Endothelial cell of umbilical vein (primary cell): Measurements from ENCODE around the gene NUDCD3. TPM values are rescaled to one million over a fixed set of nuclear protein-coding genes. Genes with fewer than 3 reads are reported as not detected.

Source experiments
- BruUV-seq: library from RNA; stranded (reverse); fragments of 400-500 nt; replicated peaks from 2 replicates; lab custom pipeline; 2021; lab: Mats Ljungman, UMichigan
- CTCF ChIA-PET: fragments of 300-600, 350-600 bp; sonication (Branson Sonifier 250); formaldehyde crosslinking; loops from one replicate; lab custom pipeline; 2021; ENCODE audit warnings: antibody characterized with exemption, inconsistent platforms; lab: Charles Lee
- POLR2A ChIA-PET: fragments of 300-600, 350-600 bp; sonication (Branson Sonifier 250); formaldehyde crosslinking; loops from one replicate; lab custom pipeline; 2021; ENCODE audit warnings: antibody characterized with exemption, inconsistent platforms; lab: Charles Lee
- DNase-seq: peaks from one replicate; pipeline ENCODE4 v3.0.0-alpha.2; 2011; ENCODE audit warnings: low read depth, low spot score
- FAIRE-seq: peaks from 2 replicates; lab custom pipeline; 2011; peaks lifted over from hg19 to GRCh38; lab: Jason Lieb, UNC
- H2AFZ ChIP-seq: 2 replicates; pipeline ENCODE4 v1.6.0; 2012; ENCODE audit warnings: low read depth, low read length, control low read depth, inconsistent platforms
- H3K27ac ChIP-seq: 2 replicates; pipeline ENCODE4 v1.5.1; 2011; ENCODE audit warnings: low read depth, mild to moderate bottlenecking, control low read depth, low read length, moderate library complexity; ENCODE audit not compliant: insufficient read depth
- H3K27me3 ChIP-seq, 2 experiments: 2 replicates each; pipeline versions ENCODE4 v1.6.0 to v1.6.1; 2011; ENCODE audit warnings: low read length in 2 of 2, mixed read lengths in 1 of 2; ENCODE audit not compliant: control insufficient read depth in 2 of 2, insufficient read depth in 2 of 2
- H3K36me3 ChIP-seq, 2 experiments: 2 replicates in 1 of 2; 3 replicates in 1 of 2; pipeline ENCODE4 v1.5.1; 2011; ENCODE audit warnings: low read length in 2 of 2, mild to moderate bottlenecking in 1 of 2, moderate library complexity in 1 of 2; ENCODE audit not compliant: control insufficient read depth in 2 of 2, insufficient read depth in 2 of 2; ENCODE audit errors: extremely low read depth in 1 of 2
- H3K4me1 ChIP-seq: 3 replicates; pipeline ENCODE4 v1.5.1; 2011; ENCODE audit warnings: mild to moderate bottlenecking, low read length; ENCODE audit not compliant: control insufficient read depth, insufficient read depth; ENCODE audit errors: extremely low read depth
- H3K4me2 ChIP-seq: 2 replicates; pipeline ENCODE4 v1.6.1; 2011; ENCODE audit warnings: low read length, control low read depth, mixed read lengths; ENCODE audit not compliant: insufficient read depth
- H3K4me3 ChIP-seq, 3 experiments: fragments of 200-600 bp in 1 of 3; sonication (generic), shearing (Covaris generic) in 1 of 3; replicated peaks in 1 of 3; 2 replicates each; pipeline ENCODE4 v1.5.1; 2011 to 2016; ENCODE audit warnings: control low read depth in 3 of 3, low read length in 3 of 3, mild to moderate bottlenecking in 2 of 3, inconsistent platforms in 1 of 3, low read depth in 1 of 3, moderate library complexity in 1 of 3; ENCODE audit not compliant: insufficient read depth in 1 of 3
- H3K79me2 ChIP-seq: 2 replicates; pipeline ENCODE4 v1.6.0; 2012; ENCODE audit warnings: low read length, inconsistent platforms; ENCODE audit not compliant: control insufficient read depth, insufficient read depth
- H3K9ac ChIP-seq: replicated peaks from 2 replicates; pipeline ENCODE3; 2011; ENCODE audit warnings: low read length, control low read depth; ENCODE audit not compliant: insufficient read depth; ENCODE audit errors: extremely low read depth
- H3K9me1 ChIP-seq: replicated peaks from 3 replicates; pipeline ENCODE4 v1.6.0; 2011; ENCODE audit warnings: mild to moderate bottlenecking, low read length; ENCODE audit not compliant: control insufficient read depth, insufficient read depth; ENCODE audit errors: extremely low read depth
- H3K9me3 ChIP-seq: replicated peaks from 2 replicates; pipeline ENCODE4 v1.5.1; 2012; ENCODE audit warnings: low read length, inconsistent platforms; ENCODE audit not compliant: control insufficient read depth, insufficient read depth
- H4K20me1 ChIP-seq: replicated peaks from 2 replicates; pipeline ENCODE3; 2011; ENCODE audit warnings: mild to moderate bottlenecking, low read length; ENCODE audit not compliant: control insufficient read depth, insufficient read depth; ENCODE audit errors: extremely low read depth
- EZH2 ChIP-seq: IDR thresholded peaks from 2 replicates; pipeline ENCODE4 v1.6.1; 2012; ENCODE audit warnings: borderline replicate concordance, low read depth, mild to moderate bottlenecking, moderate library complexity, low read length, inconsistent platforms; ENCODE audit not compliant: severe bottlenecking
- FOS ChIP-seq: IDR thresholded peaks from 2 replicates; pipeline ENCODE4 v1.6.1; 2011; ENCODE audit warnings: mild to moderate bottlenecking, low read length, moderate library complexity, borderline replicate concordance; ENCODE audit not compliant: insufficient read depth
- GATA2 ChIP-seq: IDR thresholded peaks from 2 replicates; pipeline ENCODE4 v1.7.0; 2011; ENCODE audit warnings: low read depth, mild to moderate bottlenecking, moderate library complexity, mixed read lengths, low read length; ENCODE audit not compliant: insufficient read length, insufficient read depth
- JUN ChIP-seq: IDR thresholded peaks from 2 replicates; pipeline ENCODE4 v1.6.1; 2011; ENCODE audit warnings: borderline replicate concordance, low read depth; ENCODE audit not compliant: insufficient read length, insufficient read depth
- MYC ChIP-seq: IDR thresholded peaks from one replicate; pipeline ENCODE4 v1.6.1; 2011; ENCODE audit warnings: mild to moderate bottlenecking, low read depth, low read length
- POLR2A ChIP-seq: IDR thresholded peaks from 2 replicates; pipeline ENCODE4 v1.6.1; 2012; ENCODE audit warnings: low read depth, mild to moderate bottlenecking, control low read depth, low read length
- POLR2AphosphoS5 ChIP-seq: IDR thresholded peaks from 2 replicates; pipeline ENCODE4 v1.6.1; 2012; ENCODE audit warnings: low read depth, mild to moderate bottlenecking, control low read depth, low read length, moderate library complexity; ENCODE audit not compliant: insufficient read depth
- dilution Hi-C: fragments of 300-500 bp; cut with MboI; formaldehyde crosslinking; loops from one replicate; pipeline ENCODE4 v1.15.0; 2019; ENCODE audit warnings: low sequenced_read_pairs; ENCODE audit not compliant: extremely low pct_ligation_motif_present
- intact Hi-C: fragments of 100-400 bp; cut with micrococcal nuclease; formaldehyde crosslinking; loops from one replicate; pipeline ENCODE4 v1.10.0; 2022
- polyA plus RNA-seq, 4 experiments: library from polyadenylated mRNA; depleted of rRNA in 3 of 4; stranded (reverse) in 3 of 4; unstranded in 1 of 4; fragments of >200 nt; gene quantifications; 2 replicates each; pipeline versions ENCODE4 v1.2.1 to v1.2.3, GENCODE V29; 2011 to 2012; ENCODE audit warnings: missing spikeins in 1 of 4
- total RNA-seq: library from RNA; stranded (reverse); gene quantifications from 2 replicates; pipeline ENCODE4 v1.2.3, GENCODE V29; 2021
- TF ChIP-seq, protein P1 (sequence below): IDR thresholded peaks from 2 replicates; pipeline ENCODE4 v1.6.1; 2011; ENCODE audit not compliant: insufficient read depth, insufficient read length
- TF ChIP-seq, protein P2 (sequence below), 2 donors: IDR thresholded peaks; 1 replicate in 1 of 2; 2 replicates in 1 of 2; pipeline ENCODE4 v1.5.1; 2011; ENCODE audit warnings: low read length in 2 of 2, mild to moderate bottlenecking in 2 of 2, moderate library complexity in 2 of 2, control low read depth in 1 of 2, inconsistent platforms in 1 of 2, low read depth in 1 of 2; ENCODE audit not compliant: insufficient read depth in 1 of 2; ENCODE audit errors: extremely low read depth in 1 of 2

Gene NUDCD3
- total and polyA plus RNA-seq, 2 donors (not counting 3 experiments of a cell fraction or from before 2014, with no cell fraction given): 50.6 to 137 TPM

DNA sequence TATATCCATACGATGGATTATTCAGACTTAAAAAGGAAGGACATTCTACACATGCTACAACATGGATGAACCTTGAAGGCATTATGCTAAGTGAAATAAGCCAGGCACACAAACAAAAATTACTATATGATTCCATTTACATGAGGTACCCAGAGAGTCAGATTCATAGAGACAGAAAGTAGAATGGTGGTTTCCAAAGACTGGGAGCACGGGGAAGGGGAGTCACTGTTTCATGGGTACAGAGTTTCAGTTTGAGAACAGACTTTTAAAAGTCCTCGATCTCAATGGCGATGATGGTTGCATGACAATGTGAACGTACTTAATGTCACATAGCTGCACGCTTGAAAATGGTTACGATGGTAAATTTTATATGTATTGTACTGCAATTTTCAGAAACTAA lies 39.3 kb downstream of the NUDCD3 start:
- H3K27ac ChIP-seq: no peak overlapping the region
- peaks cover 0 to 5% of the 10 kb centered on the region in 2 experiments for H3K36me3 ChIP-seq
- H3K27me3 ChIP-seq: no peaks in the 10 kb centered on the region
- intact Hi-C loops: no loop called here
- BruUV-seq: no TSS peak
- no peaks in the 10 kb centered on the region for H3K9me1 ChIP-seq
- no peak for TF ChIP-seq POLR2A
- DNase-seq (no peak), FAIRE-seq (no peak)
- H3K9ac ChIP-seq: no peak overlapping the region
- H3K9me3 ChIP-seq: no peaks in the 10 kb centered on the region
- dilution Hi-C loops: no loop called here
- ChIA-PET POLR2A (no interaction called here), CTCF (no interaction called here)
- no peak overlapping the region for H3K4me3 ChIP-seq
- H2AFZ ChIP-seq: no peak overlapping the region
- peaks cover 60% of the 10 kb centered on the region for H3K79me2 ChIP-seq
- no peaks in the 10 kb centered on the region for H4K20me1 ChIP-seq
- no peaks in the 10 kb centered on the region for H3K4me1 ChIP-seq
- no peak overlapping the region for H3K4me2 ChIP-seq

DNA sequence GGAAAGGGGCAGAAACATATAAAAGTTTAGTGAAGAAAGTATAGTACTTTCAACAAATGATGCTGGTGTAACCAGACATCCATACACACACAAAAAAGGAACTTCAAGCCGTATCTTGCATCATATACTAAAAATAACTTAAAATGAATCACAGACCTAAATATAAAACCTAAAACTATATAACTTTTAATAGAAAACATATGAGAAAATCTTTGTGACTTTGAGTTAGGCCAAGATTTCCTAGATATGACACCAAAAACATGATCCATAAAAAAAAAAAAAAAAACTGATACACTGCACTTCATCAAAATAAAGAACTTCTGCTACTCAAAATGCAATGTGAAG lies 40.9 kb downstream of the NUDCD3 start:
- no TSS peak for BruUV-seq
- Histone ChIP-seq H2AFZ (no peak overlapping the region), H4K20me1 (no peaks in the 10 kb centered on the region), H3K79me2 (peaks cover 57% of the 10 kb centered on the region), H3K4me1 (no peaks in the 10 kb centered on the region), H3K27ac (no peak overlapping the region), H3K9me1 (no peaks in the 10 kb centered on the region), H3K9ac (no peak overlapping the region), H3K27me3 (no peaks in the 10 kb centered on the region), H3K4me2 (no peak overlapping the region), H3K36me3 (peaks cover 0 to 2% of the 10 kb centered on the region in 2 experiments), H3K4me3 (no peak overlapping the region), H3K9me3 (no peaks in the 10 kb centered on the region)
- DNase-seq: no peak
- intact Hi-C loops: no loop called here
- POLR2A ChIA-PET: interaction anchor here (0.5 to 0.7 kb wide), 2 partner anchors 9 to 377 kb away, joined by 4 to 9 read pairs; no protein-coding TSS in a partner anchor
- dilution Hi-C loops: no loop called here
- FAIRE-seq: no peak
- TF ChIP-seq JUN (no peak), MYC (no peak), EZH2 (no peak), FOS (no peak), POLR2AphosphoS5 (no peak), POLR2A (no peak), GATA2 (no peak)
- TF ChIP-seq, protein P1, sequence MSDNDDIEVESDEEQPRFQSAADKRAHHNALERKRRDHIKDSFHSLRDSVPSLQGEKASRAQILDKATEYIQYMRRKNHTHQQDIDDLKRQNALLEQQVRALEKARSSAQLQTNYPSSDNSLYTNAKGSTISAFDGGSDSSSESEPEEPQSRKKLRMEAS: no peak
- TF ChIP-seq, protein P2, sequence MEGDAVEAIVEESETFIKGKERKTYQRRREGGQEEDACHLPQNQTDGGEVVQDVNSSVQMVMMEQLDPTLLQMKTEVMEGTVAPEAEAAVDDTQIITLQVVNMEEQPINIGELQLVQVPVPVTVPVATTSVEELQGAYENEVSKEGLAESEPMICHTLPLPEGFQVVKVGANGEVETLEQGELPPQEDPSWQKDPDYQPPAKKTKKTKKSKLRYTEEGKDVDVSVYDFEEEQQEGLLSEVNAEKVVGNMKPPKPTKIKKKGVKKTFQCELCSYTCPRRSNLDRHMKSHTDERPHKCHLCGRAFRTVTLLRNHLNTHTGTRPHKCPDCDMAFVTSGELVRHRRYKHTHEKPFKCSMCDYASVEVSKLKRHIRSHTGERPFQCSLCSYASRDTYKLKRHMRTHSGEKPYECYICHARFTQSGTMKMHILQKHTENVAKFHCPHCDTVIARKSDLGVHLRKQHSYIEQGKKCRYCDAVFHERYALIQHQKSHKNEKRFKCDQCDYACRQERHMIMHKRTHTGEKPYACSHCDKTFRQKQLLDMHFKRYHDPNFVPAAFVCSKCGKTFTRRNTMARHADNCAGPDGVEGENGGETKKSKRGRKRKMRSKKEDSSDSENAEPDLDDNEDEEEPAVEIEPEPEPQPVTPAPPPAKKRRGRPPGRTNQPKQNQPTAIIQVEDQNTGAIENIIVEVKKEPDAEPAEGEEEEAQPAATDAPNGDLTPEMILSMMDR (IDR thresholded peaks at IDR 0.05; ENCODE audit: extremely low read depth in 1 of 2, insufficient read depth in 1 of 2, low read depth in 1 of 2, low read length in 2 of 2): no peak
- CTCF ChIA-PET: interaction anchor here (0.7 kb wide), 1 partner anchor 15 kb away, joined by 3 read pairs; no protein-coding TSS in a partner anchor
